Trophoblast cell (in vitro differentiated cells and primary cell): ENCODE measurements around the gene TYMS.

Experiments
- DNase-seq, 2 donors: peaks; one replicate each; pipeline ENCODE4 v3.0.0-alpha.2; 2016
- H2AFZ ChIP-seq: 2 replicates; pipeline ENCODE4 v1.6.1; 2013; ENCODE audit warnings: low read length, moderate library complexity, mild to moderate bottlenecking; ENCODE audit not compliant: insufficient read depth, poor library complexity
- H2AK5ac ChIP-seq: 2 replicates; pipeline ENCODE4 v1.6.1; 2013; ENCODE audit warnings: mild to moderate bottlenecking, low read length
- H2BK120ac ChIP-seq: 2 replicates; pipeline ENCODE4 v1.6.1; 2013; ENCODE audit warnings: low read length, mild to moderate bottlenecking, moderate library complexity; ENCODE audit not compliant: insufficient read depth, poor library complexity
- H2BK12ac ChIP-seq: 2 replicates; pipeline ENCODE4 v1.6.1; 2013; ENCODE audit warnings: mild to moderate bottlenecking, low read length, moderate library complexity
- H2BK5ac ChIP-seq: 2 replicates; pipeline ENCODE4 v1.6.1; 2013; ENCODE audit warnings: low read length, low read depth, moderate library complexity, mild to moderate bottlenecking; ENCODE audit not compliant: poor library complexity
- H3K14ac ChIP-seq: 2 replicates; pipeline ENCODE4 v1.6.1; 2013; ENCODE audit warnings: mild to moderate bottlenecking, low read length
- H3K18ac ChIP-seq: 2 replicates; pipeline ENCODE4 v1.6.1; 2013; ENCODE audit warnings: mild to moderate bottlenecking, low read length
- H3K23ac ChIP-seq: 2 replicates; pipeline ENCODE4 v1.6.1; 2013; ENCODE audit warnings: low read length
- H3K27ac ChIP-seq: 2 replicates; pipeline ENCODE4 v1.5.1; 2013; ENCODE audit warnings: low read depth, mild to moderate bottlenecking, inconsistent platforms, low read length, moderate library complexity
- H3K27me3 ChIP-seq: 2 replicates; pipeline ENCODE4 v1.6.1; 2013; ENCODE audit warnings: inconsistent platforms, mild to moderate bottlenecking, low read length, moderate library complexity; ENCODE audit not compliant: insufficient read depth
- H3K36me3 ChIP-seq, 2 experiments: 1 replicate in 1 of 2; 2 replicates in 1 of 2; pipeline ENCODE4 v1.6.1; 2013; ENCODE audit warnings: low read length in 2 of 2, mild to moderate bottlenecking in 2 of 2, moderate library complexity in 1 of 2; ENCODE audit not compliant: insufficient read depth in 2 of 2, control insufficient read depth in 1 of 2
- H3K4ac ChIP-seq: 2 replicates; pipeline ENCODE4 v1.6.1; 2013; ENCODE audit warnings: low read depth, mild to moderate bottlenecking, low read length, moderate library complexity
- H3K4me1 ChIP-seq, 2 experiments: 1 replicate in 1 of 2; 2 replicates in 1 of 2; pipeline ENCODE4 v1.6.1; 2013; ENCODE audit warnings: low read length in 2 of 2, mild to moderate bottlenecking in 2 of 2, moderate library complexity in 1 of 2; ENCODE audit not compliant: insufficient read depth in 2 of 2, control insufficient read depth in 1 of 2
- H3K4me2 ChIP-seq: 2 replicates; pipeline ENCODE4 v1.6.1; 2013; ENCODE audit warnings: inconsistent platforms, mild to moderate bottlenecking, low read length, moderate library complexity
- H3K4me3 ChIP-seq: 2 replicates; pipeline ENCODE4 v1.5.1; 2013; ENCODE audit warnings: mild to moderate bottlenecking, low read depth, low read length, inconsistent platforms
- H3K79me1 ChIP-seq: one replicate; pipeline ENCODE4 v1.6.1; 2013; ENCODE audit warnings: low read length
- H3K79me2 ChIP-seq: 2 replicates; pipeline ENCODE4 v1.6.1; 2013; ENCODE audit warnings: low read length, mild to moderate bottlenecking; ENCODE audit not compliant: control insufficient read depth, insufficient read depth, poor library complexity
- H3K9ac ChIP-seq: 2 replicates; pipeline ENCODE4 v1.6.1; 2013; ENCODE audit warnings: mild to moderate bottlenecking, low read length
- H3K9me3 ChIP-seq: 2 replicates; pipeline ENCODE4 v1.6.1; 2013; ENCODE audit warnings: low read depth, mild to moderate bottlenecking, control low read depth, inconsistent platforms, low read length; ENCODE audit not compliant: insufficient read depth
- H4K12ac ChIP-seq: 2 replicates; pipeline ENCODE4 v1.6.1; 2013; ENCODE audit warnings: low read depth, mild to moderate bottlenecking, low read length, moderate library complexity
- H4K8ac ChIP-seq: 2 replicates; pipeline ENCODE4 v1.6.1; 2013; ENCODE audit warnings: low read depth, mild to moderate bottlenecking, low read length, moderate library complexity
- H4K91ac ChIP-seq: one replicate; pipeline ENCODE4 v1.6.1; 2013; ENCODE audit warnings: low read depth, mild to moderate bottlenecking, low read length, moderate library complexity
- WGBS: extraction: QIAGEN DNeasy Blood & Tissue Kit; methylation state at CpG from one replicate; pipeline ENCODE4 v1.1.7; 2013; ENCODE audit warnings: missing lambda C conversion rate; ENCODE audit not compliant: insufficient read length, insufficient coverage; ENCODE audit errors: extremely low coverage; 5-methylcytosine and 5-hydroxymethylcytosine counted together

The TYMS gene

GRCh38 chr18:697012-697411 is 39.6 kb downstream of the TYMS start:
- Histone ChIP-seq H3K27ac (no peak overlapping the region), H3K4me2 (no peak overlapping the region), H2AK5ac (no peak overlapping the region), H3K4ac (no peak overlapping the region), H3K9ac (no peak overlapping the region), H2BK120ac (no peak overlapping the region), H4K91ac (no peak overlapping the region), H3K9me3 (no peaks in the 10 kb centered on the region), H4K12ac (no peak overlapping the region), H4K8ac (no peak overlapping the region), H3K79me1 (no peaks in the 10 kb centered on the region), H3K27me3 (no peaks in the 10 kb centered on the region), H2BK5ac (no peak overlapping the region), H2AFZ (no peak overlapping the region), H3K14ac (no peak overlapping the region), H3K4me3 (no peak overlapping the region), H2BK12ac (no peak overlapping the region), H3K79me2 (no peaks in the 10 kb centered on the region), H3K36me3 (peaks cover 6 to 10% of the 10 kb centered on the region in 2 experiments), H3K4me1 (no peaks in the 10 kb centered on the region), H3K23ac (no peak overlapping the region), H3K18ac (no peak overlapping the region)
- no CpG with 5 or more reads among the region's 4 CpGs for WGBS
- no peak for DNase-seq

- Histone ChIP-seq H2AFZ (no peak overlapping the region), H3K4me1 (no peaks in the 10 kb centered on the region), H2BK5ac (no peak overlapping the region), H3K4me2 (no peak overlapping the region), H3K14ac (no peak overlapping the region), H3K36me3 (peaks cover 3 to 7% of the 10 kb centered on the region in 2 experiments), H4K8ac (no peak overlapping the region), H2AK5ac (no peak overlapping the region), H3K23ac (no peak overlapping the region), H3K79me2 (no peaks in the 10 kb centered on the region), H3K27me3 (no peaks in the 10 kb centered on the region), H3K4ac (no peak overlapping the region), H3K9ac (no peak overlapping the region), H3K27ac (no peak overlapping the region), H3K79me1 (no peaks in the 10 kb centered on the region), H4K12ac (no peak overlapping the region), H4K91ac (no peak overlapping the region), H2BK12ac (no peak overlapping the region), H3K9me3 (no peaks in the 10 kb centered on the region), H2BK120ac (no peak overlapping the region), H3K18ac (no peak overlapping the region), H3K4me3 (no peak overlapping the region)
- WGBS = no CpG with 5 or more reads among the region's 10 CpGs
- DNase-seq = peak in 1 of 2 donors; percentile 18
Measured at GRCh38 chr18:697800-698199, 40.3 kb downstream of the TYMS start.

- H3K18ac ChIP-seq = no peak overlapping the region
- H3K36me3 ChIP-seq = peaks cover 6 to 7% of the 10 kb centered on the region in 2 experiments
- H2BK5ac ChIP-seq = no peak overlapping the region
- no peak overlapping the region for H3K9ac ChIP-seq
- H3K23ac ChIP-seq = no peak overlapping the region
- no peaks in the 10 kb centered on the region for H3K9me3 ChIP-seq
- no peak overlapping the region for H4K91ac ChIP-seq
- no peaks in the 10 kb centered on the region for H3K79me2 ChIP-seq
- H3K4me3 ChIP-seq = no peak overlapping the region
- no peak overlapping the region for H4K12ac ChIP-seq
- no peaks in the 10 kb centered on the region for H3K27me3 ChIP-seq
- no peak overlapping the region for H3K14ac ChIP-seq
- H3K27ac ChIP-seq = no peak overlapping the region
- H2AK5ac ChIP-seq = no peak overlapping the region
- no CpG with 5 or more reads among the region's 8 CpGs for WGBS
- no peaks in the 10 kb centered on the region for H3K79me1 ChIP-seq
- H3K4me1 ChIP-seq = no peaks in the 10 kb centered on the region
- H3K4me2 ChIP-seq = no peak overlapping the region
- H2BK120ac ChIP-seq = no peak overlapping the region
- H3K4ac ChIP-seq = no peak overlapping the region
- no peak overlapping the region for H4K8ac ChIP-seq
- H2AFZ ChIP-seq = no peak overlapping the region
- no peak overlapping the region for H2BK12ac ChIP-seq
- DNase-seq = no peak
Measured at GRCh38 chr18:703213-703967, 45.9 kb downstream of the TYMS start.

GRCh38 chr18:706405-706804 is 49.0 kb downstream of the TYMS start:
- no peak overlapping the region for H3K9ac ChIP-seq
- no peak for DNase-seq
- no peak overlapping the region for H3K18ac ChIP-seq
- no peak overlapping the region for H3K4me2 ChIP-seq
- H3K36me3 ChIP-seq = peaks cover 8 to 10% of the 10 kb centered on the region in 2 experiments
- H2BK12ac ChIP-seq = no peak overlapping the region
- H2AFZ ChIP-seq = no peak overlapping the region
- no peak overlapping the region for H2AK5ac ChIP-seq
- H2BK120ac ChIP-seq = no peak overlapping the region
- H3K27ac ChIP-seq = no peak overlapping the region
- no peak overlapping the region for H3K4me3 ChIP-seq
- no peaks in the 10 kb centered on the region for H3K79me1 ChIP-seq
- H3K4ac ChIP-seq = no peak overlapping the region
- H2BK5ac ChIP-seq = no peak overlapping the region
- H3K14ac ChIP-seq = no peak overlapping the region
- H3K27me3 ChIP-seq = no peaks in the 10 kb centered on the region
- no peak overlapping the region for H4K12ac ChIP-seq
- peaks cover 2% of the 10 kb centered on the region in 2 experiments for H3K4me1 ChIP-seq
- no peak overlapping the region for H4K91ac ChIP-seq
- H3K9me3 ChIP-seq = no peaks in the 10 kb centered on the region
- no peaks in the 10 kb centered on the region for H3K79me2 ChIP-seq
- no peak overlapping the region for H3K23ac ChIP-seq
- H4K8ac ChIP-seq = no peak overlapping the region
- WGBS = no CpG with 5 or more reads among the region's 8 CpGs
